Sigmoid colon (tissue), 4 donors: ENCODE data around the gene MRPS33.

Source experiments
- EP300 ChIP-seq, 4 donors: sonication (generic); formaldehyde crosslinking; IDR thresholded peaks; one replicate each; pipeline ENCODE4 v1.6.1; 2017; ENCODE audit warnings: antibody characterized with exemption in 4 of 4
- POLR2AphosphoS5 ChIP-seq, 4 donors: sonication (generic); formaldehyde crosslinking; IDR thresholded peaks; one replicate each; pipeline ENCODE4 v1.6.1; 2017; ENCODE audit warnings: antibody characterized with exemption in 4 of 4
- TF ChIP-seq, protein P1 (sequence below), 4 experiments: fragments of 450-650 bp in 3 of 4; fragments of 200-600 bp in 1 of 4; IDR thresholded peaks; one replicate each; pipeline ENCODE4 v1.5.1; 2016 to 2019; ENCODE audit warnings: antibody characterized with exemption in 4 of 4, mild to moderate bottlenecking in 3 of 4, moderate library complexity in 2 of 4

DNA sequence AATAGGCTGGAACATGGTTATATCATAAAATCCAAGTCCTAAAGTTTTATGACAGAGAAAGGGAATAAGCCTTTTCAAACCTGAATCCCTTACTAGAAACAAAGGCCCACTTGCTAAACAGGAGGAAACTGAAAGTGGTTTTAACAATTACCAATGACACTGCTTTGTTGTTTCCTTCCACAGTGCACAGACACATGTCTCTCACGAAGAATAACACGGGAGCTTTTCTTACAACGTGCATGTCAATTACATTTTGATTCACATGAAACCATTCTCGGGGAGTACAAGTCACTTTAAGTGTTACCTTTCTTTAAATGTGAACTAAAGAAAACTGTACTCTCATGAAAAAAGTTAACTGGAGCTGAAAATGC, 1.4 kb downstream of the MRPS33 start:
- TF ChIP-seq, protein P1, sequence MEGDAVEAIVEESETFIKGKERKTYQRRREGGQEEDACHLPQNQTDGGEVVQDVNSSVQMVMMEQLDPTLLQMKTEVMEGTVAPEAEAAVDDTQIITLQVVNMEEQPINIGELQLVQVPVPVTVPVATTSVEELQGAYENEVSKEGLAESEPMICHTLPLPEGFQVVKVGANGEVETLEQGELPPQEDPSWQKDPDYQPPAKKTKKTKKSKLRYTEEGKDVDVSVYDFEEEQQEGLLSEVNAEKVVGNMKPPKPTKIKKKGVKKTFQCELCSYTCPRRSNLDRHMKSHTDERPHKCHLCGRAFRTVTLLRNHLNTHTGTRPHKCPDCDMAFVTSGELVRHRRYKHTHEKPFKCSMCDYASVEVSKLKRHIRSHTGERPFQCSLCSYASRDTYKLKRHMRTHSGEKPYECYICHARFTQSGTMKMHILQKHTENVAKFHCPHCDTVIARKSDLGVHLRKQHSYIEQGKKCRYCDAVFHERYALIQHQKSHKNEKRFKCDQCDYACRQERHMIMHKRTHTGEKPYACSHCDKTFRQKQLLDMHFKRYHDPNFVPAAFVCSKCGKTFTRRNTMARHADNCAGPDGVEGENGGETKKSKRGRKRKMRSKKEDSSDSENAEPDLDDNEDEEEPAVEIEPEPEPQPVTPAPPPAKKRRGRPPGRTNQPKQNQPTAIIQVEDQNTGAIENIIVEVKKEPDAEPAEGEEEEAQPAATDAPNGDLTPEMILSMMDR (IDR thresholded peaks at IDR 0.05), result no peak
- TF ChIP-seq POLR2AphosphoS5 (IDR thresholded peaks at IDR 0.05), result no peak
- TF ChIP-seq EP300 (IDR thresholded peaks at IDR 0.05), result no peak
